Effector memory CD4-positive, alpha-beta T cell (primary cell): ENCODE measurements around the gene TAB2.

Experiments used
- DNase-seq, 3 donors: peaks; one replicate each; pipeline ENCODE4 v3.0.0-alpha.2; 2020
- H3K27ac ChIP-seq: 2 replicates; pipeline ENCODE4 v1.7.0; 2013; ENCODE audit warnings: mild to moderate bottlenecking, low read length, moderate library complexity; ENCODE audit not compliant: insufficient read depth, poor library complexity, severe bottlenecking
- H3K27me3 ChIP-seq: replicated peaks from 2 replicates; pipeline ENCODE4 v1.7.0; 2013; ENCODE audit warnings: mild to moderate bottlenecking, low read length; ENCODE audit not compliant: insufficient read depth, control insufficient read depth, poor library complexity, severe bottlenecking
- H3K36me3 ChIP-seq: 2 replicates; pipeline ENCODE4 v1.7.0; 2013; ENCODE audit warnings: mild to moderate bottlenecking, low read length, moderate library complexity; ENCODE audit not compliant: control insufficient read depth, insufficient read depth
- H3K4me1 ChIP-seq: 2 replicates; pipeline ENCODE4 v1.7.0; 2013; ENCODE audit warnings: low read length, mild to moderate bottlenecking; ENCODE audit not compliant: control insufficient read depth, insufficient read depth, poor library complexity, severe bottlenecking
- H3K4me3 ChIP-seq: 2 replicates; pipeline ENCODE4 v1.7.0; 2013; ENCODE audit warnings: low read length, low read depth, mild to moderate bottlenecking; ENCODE audit not compliant: insufficient read depth, poor library complexity, severe bottlenecking
- H3K9me3 ChIP-seq: 2 replicates; pipeline ENCODE4 v1.7.0; 2013; ENCODE audit warnings: mild to moderate bottlenecking, low read length, moderate library complexity; ENCODE audit not compliant: control insufficient read depth

TAB2 gene

DNA sequence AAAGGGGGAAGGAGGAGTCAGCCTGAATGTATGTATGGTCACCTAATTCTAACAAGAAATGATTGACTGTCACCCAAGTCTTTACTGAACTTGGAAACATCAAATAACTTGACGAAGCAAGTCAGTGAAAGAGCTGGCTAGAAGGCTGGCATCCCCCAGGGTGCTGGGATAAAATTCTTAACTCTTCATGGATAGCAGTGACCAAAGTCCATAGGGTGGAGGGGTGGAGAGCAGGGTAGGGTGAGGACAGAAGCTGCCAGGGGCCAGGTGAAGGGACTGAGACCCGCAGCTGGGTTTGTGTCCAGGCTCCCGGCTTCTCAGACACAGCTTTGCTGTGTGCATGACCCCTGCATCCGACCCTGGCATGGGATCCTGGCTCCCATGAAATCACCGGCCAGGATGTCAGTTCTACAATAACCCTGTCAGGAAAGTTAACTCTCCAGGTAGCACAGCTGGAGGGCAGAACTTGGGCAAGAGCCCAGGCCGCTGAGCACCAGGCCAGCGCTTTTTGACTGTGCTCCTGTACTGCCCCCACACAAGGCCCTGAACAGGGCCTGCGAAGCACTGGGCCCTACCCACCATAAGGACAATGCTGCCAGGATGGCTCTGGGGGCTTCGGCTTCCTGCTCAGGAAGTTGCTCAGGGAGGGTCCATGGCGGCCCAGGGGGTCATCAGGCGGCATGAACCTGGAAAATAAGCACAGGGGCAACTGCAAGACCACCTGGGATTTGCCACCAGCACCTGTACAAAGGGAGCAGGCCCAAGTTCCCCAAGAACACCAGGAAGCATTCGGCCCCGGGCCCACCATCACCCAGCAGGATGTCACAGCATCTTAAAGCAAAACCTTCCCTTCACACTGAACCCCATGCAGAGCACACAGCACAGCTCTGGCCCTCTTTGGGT, 134.8 kb downstream of the TAB2 start:
- H3K4me1 ChIP-seq, result peaks cover 6% of the 10 kb centered on the region
- H3K36me3 ChIP-seq, result peaks cover 58% of the 10 kb centered on the region
- no peaks in the 10 kb centered on the region for H3K27me3 ChIP-seq
- H3K9me3 ChIP-seq, result no peaks in the 10 kb centered on the region
- H3K4me3 ChIP-seq, result no peak overlapping the region
- H3K27ac ChIP-seq, result no peak overlapping the region
- no peak for DNase-seq

- Histone ChIP-seq H3K36me3 (peaks cover 70% of the 10 kb centered on the region), H3K4me1 (peaks cover 6% of the 10 kb centered on the region), H3K27ac (no peak overlapping the region), H3K4me3 (no peak overlapping the region), H3K27me3 (no peaks in the 10 kb centered on the region), H3K9me3 (no peaks in the 10 kb centered on the region)
- DNase-seq, result no peak
Measured at GRCh38 chr6:149453597-149454345, 136.3 kb downstream of the TAB2 start.

- Histone ChIP-seq H3K9me3 (no peaks in the 10 kb centered on the region), H3K4me3 (no peak overlapping the region), H3K4me1 (peaks cover 6% of the 10 kb centered on the region), H3K27ac (no peak overlapping the region), H3K27me3 (no peaks in the 10 kb centered on the region), H3K36me3 (peaks cover 76% of the 10 kb centered on the region)
- no peak for DNase-seq
Measured at GRCh38 chr6:149454346-149454848, 136.9 kb downstream of the TAB2 start.

DNA sequence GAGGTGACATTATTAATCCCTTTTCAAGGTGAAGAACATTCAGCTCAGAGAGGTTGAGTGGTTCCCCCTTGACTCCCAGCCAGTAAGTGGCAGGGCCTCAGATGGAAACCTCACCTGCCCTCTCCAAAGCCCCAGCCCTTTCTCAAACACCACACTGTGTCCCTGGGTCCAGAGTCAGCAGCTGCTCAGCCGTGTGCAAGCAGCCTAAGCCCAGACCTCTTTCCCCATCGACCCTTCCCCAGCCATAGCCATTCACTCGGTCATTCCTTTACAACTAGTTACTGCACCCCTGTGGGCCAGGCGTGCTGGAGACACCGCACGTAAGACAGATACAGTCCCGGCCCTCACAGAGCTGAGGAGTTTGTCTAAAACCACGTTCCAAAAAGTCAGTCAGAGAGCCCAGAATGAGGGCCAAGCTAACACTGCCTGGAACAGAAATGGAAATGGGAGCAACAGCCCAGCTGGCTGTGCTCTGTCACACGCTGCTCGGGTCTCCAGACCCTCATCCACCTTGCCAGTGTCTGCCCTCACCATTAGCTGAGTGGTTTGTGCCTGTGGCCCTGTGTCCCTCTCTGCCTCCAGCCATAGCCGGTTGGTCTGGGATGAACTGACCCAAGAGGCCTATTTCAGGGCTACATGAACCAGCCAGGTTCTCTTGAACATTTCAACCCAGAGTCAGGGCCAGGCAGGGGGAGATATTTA, 137.7 kb downstream of the TAB2 start:
- DNase-seq, result no peak
- H3K27ac ChIP-seq, result no peak overlapping the region
- H3K9me3 ChIP-seq, result no peaks in the 10 kb centered on the region
- H3K36me3 ChIP-seq, result peaks cover 72% of the 10 kb centered on the region
- peaks cover 6% of the 10 kb centered on the region for H3K4me1 ChIP-seq
- no peaks in the 10 kb centered on the region for H3K27me3 ChIP-seq
- no peak overlapping the region for H3K4me3 ChIP-seq

DNA sequence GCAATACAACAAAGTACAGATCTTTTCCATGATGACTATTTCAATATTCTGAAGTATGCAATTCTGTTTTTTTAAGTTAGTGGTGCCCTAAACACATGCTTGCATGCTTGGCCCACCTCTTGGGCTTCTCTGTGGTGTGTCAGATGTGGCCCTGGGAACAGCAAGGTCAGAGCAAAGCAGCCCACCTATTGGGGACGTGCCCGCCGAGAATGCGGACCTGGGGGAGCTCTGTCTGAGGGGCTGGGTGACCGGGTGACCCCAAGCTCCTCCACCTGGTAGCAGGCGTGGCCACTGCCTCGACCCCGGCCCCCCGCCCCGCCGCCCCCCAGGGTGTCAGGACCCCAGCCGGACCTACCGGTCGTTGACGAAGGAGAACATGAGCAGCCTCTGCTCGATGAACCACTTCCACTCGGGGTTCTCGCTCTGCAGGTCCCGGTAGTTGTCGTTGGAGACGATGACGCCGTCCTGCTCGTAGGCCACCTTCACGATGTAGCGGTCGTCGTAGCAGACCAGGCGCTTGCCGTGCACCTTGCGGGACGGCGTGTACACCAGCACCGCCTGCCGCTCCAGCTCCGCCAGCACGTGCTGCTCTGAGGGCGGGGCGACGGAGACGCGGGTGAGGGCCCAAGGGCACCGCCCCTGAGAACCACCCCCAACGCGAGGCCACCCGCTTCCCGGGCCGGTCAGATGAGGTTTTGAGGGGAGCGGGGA, 139.0 kb downstream of the TAB2 start:
- no peak for DNase-seq
- Histone ChIP-seq H3K36me3 (peaks cover 71% of the 10 kb centered on the region), H3K4me1 (peaks cover 6% of the 10 kb centered on the region), H3K27me3 (no peaks in the 10 kb centered on the region), H3K27ac (no peak overlapping the region), H3K4me3 (no peak overlapping the region), H3K9me3 (no peaks in the 10 kb centered on the region)

DNA sequence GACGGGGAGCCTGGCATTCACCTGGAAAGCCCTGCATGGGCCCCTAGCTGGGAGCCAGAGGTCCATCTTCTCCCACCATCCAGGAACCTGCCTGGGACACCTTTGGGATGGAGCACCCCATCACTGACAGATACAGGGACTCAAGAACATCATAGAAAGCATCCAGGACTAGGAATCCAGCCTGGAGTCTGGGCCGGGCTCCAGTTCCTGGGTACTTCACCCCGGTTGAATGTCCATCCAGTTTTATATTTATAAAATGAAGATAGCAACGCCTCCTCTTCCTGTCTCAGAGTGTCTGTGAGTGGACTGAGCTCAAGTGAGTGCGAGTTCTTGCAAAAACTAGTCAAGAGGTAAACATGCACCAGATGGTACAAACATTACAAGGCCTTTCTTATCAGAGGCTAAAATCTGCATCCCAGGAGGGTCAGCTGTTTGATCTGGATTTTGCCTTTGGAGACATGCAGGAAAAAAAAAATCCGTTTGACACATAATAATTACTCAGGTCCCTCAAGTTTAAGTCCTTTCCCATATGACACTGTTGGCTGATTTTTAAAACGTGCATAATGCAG, 139.9 kb downstream of the TAB2 start:
- Histone ChIP-seq H3K27me3 (no peaks in the 10 kb centered on the region), H3K36me3 (peaks cover 71% of the 10 kb centered on the region), H3K27ac (no peak overlapping the region), H3K9me3 (no peaks in the 10 kb centered on the region), H3K4me3 (no peak overlapping the region), H3K4me1 (peaks cover 6% of the 10 kb centered on the region)
- DNase-seq, result no peak

DNA sequence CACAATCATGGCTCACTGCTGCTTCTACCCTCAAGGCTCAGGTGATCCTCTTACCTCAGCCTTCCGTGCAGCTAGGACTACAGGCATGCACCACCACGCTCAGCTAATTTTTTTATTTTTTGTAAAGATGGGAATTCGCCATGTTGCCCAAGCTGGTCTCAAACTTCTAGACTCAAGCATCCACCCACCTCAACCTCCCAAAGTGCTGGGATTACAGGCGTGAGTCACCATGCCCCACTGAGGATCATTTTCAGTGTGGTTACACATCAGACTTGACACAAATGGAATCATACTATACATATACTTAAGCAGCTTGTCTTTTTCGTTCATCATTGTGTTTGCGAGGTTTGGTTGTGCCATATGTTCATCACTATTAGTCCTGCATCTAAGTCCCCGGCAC, 140.7 kb downstream of the TAB2 start:
- Histone ChIP-seq H3K27me3 (no peaks in the 10 kb centered on the region), H3K36me3 (peaks cover 72% of the 10 kb centered on the region), H3K27ac (no peak overlapping the region), H3K4me1 (peaks cover 6% of the 10 kb centered on the region), H3K9me3 (no peaks in the 10 kb centered on the region), H3K4me3 (no peak overlapping the region)
- no peak for DNase-seq

- Histone ChIP-seq H3K4me3 (no peak overlapping the region), H3K27me3 (no peaks in the 10 kb centered on the region), H3K9me3 (no peaks in the 10 kb centered on the region), H3K4me1 (peaks cover 6% of the 10 kb centered on the region), H3K27ac (no peak overlapping the region), H3K36me3 (peaks cover 75% of the 10 kb centered on the region)
- no peak for DNase-seq
Measured at GRCh38 chr6:149458806-149459205, 141.3 kb downstream of the TAB2 start.

GRCh38 chr6:149459761-149460160, 142.2 kb downstream of the TAB2 start:
- H3K27ac ChIP-seq, result no peak overlapping the region
- H3K27me3 ChIP-seq, result no peaks in the 10 kb centered on the region
- peaks cover 78% of the 10 kb centered on the region for H3K36me3 ChIP-seq
- no peak for DNase-seq
- no peaks in the 10 kb centered on the region for H3K9me3 ChIP-seq
- H3K4me3 ChIP-seq, result no peak overlapping the region
- H3K4me1 ChIP-seq, result peaks cover 8% of the 10 kb centered on the region
